Small intestine (tissue), 16 donors: ENCODE measurements around the gene RALGAPB. TPM values are rescaled to one million over a fixed set of nuclear protein-coding genes. Genes with fewer than 3 reads are reported as not detected.

Source experiments
- DNase-seq, 2 donors: peaks; one replicate each; pipeline versions ENCODE4 v3.0.0 to v3.0.0-alpha.2; 2013
- FAIRE-seq: peaks from 2 replicates; lab custom pipeline; 2012; peaks lifted over from hg19 to GRCh38; lab: Jason Lieb, UNC
- H3K27ac ChIP-seq, 3 donors: one replicate each; pipeline ENCODE4 v1.5.1; 2013; ENCODE audit warnings: low read length in 2 of 3, mild to moderate bottlenecking in 2 of 3, control low read depth in 1 of 3, inconsistent platforms in 1 of 3, low read depth in 1 of 3, moderate library complexity in 1 of 3
- H3K27me3 ChIP-seq, 3 donors: one replicate each; pipeline ENCODE4 v1.6.1; 2013; ENCODE audit warnings: low read length in 3 of 3, inconsistent platforms in 1 of 3; ENCODE audit not compliant: control insufficient read depth in 3 of 3, insufficient read depth in 3 of 3
- H3K36me3 ChIP-seq, 3 donors: one replicate each; pipeline ENCODE4 v1.6.1; 2013; ENCODE audit warnings: low read length in 3 of 3, inconsistent platforms in 1 of 3, low read depth in 1 of 3, mild to moderate bottlenecking in 1 of 3, moderate library complexity in 1 of 3; ENCODE audit not compliant: control insufficient read depth in 3 of 3, insufficient read depth in 2 of 3
- H3K4me1 ChIP-seq, 3 donors: one replicate each; pipeline ENCODE4 v1.6.1; 2013; ENCODE audit warnings: low read length in 2 of 3, inconsistent platforms in 1 of 3, low read depth in 1 of 3, mild to moderate bottlenecking in 1 of 3, moderate library complexity in 1 of 3; ENCODE audit not compliant: control insufficient read depth in 3 of 3, insufficient read depth in 2 of 3
- H3K4me3 ChIP-seq, 3 donors: one replicate each; pipeline ENCODE4 v1.5.1; 2013; ENCODE audit warnings: low read length in 3 of 3, control low read depth in 1 of 3, inconsistent platforms in 1 of 3, low read depth in 1 of 3, mild to moderate bottlenecking in 1 of 3, moderate library complexity in 1 of 3
- H3K9me3 ChIP-seq, 2 donors: one replicate each; pipeline ENCODE4 v1.6.1; 2013; ENCODE audit warnings: low read depth in 1 of 2, low read length in 1 of 2; ENCODE audit not compliant: control insufficient read depth in 2 of 2, insufficient read depth in 1 of 2
- WGBS, 3 donors: extraction: QIAGEN DNeasy Blood & Tissue Kit; methylation state at CpG; one replicate each; pipeline ENCODE4 v1.1.7; 2013; 5-methylcytosine and 5-hydroxymethylcytosine counted together
- long read RNA-seq, 10 donors: transcript quantifications; one replicate each; lab custom pipeline, GENCODE V29; 2026
- polyA plus RNA-seq, 4 donors: library from polyadenylated mRNA; stranded (reverse) in 3 of 4; unstranded in 1 of 4; fragments of 200-250 nt in 3 of 4; fragments of 120-200 nt in 1 of 4; gene quantifications; one replicate each; pipeline versions ENCODE4 v1.2.1 to v1.2.3, GENCODE V29; 2013
- donor health status: healthy with polysubstance abuse.
- donor health status: control.
- donor health status: control.
- donor health status: Bipolar disorder and iron deficiency.
- donor health status: healthy.

Gene RALGAPB
- polyA plus RNA-seq = 10 to 100 TPM in 3 of 4 donors, 1 to 10 TPM in 1; 9.9 to 26.0 (median 17.1) TPM
- long read RNA-seq, donor 1, full-length matches to known transcripts = 3 of 3 reads
- long read RNA-seq, donor 1, partial matches to known transcripts = 0 of 3 reads
- long read RNA-seq, donor 1, other reads (novel, unspliced or antisense) = 0 of 3 reads
- long read RNA-seq, donor 2, full-length matches to known transcripts = 3 of 3 reads
- long read RNA-seq, donor 2, partial matches to known transcripts = 0 of 3 reads
- long read RNA-seq, donor 2, other reads (novel, unspliced or antisense) = 0 of 3 reads
- long read RNA-seq, donor 3, partial matches to known transcripts = 8 of 8 reads
- long read RNA-seq, donor 3, other reads (novel, unspliced or antisense) = 0 of 8 reads
- long read RNA-seq, donor 4 = 0 reads
- long read RNA-seq, donor 5 = 0 reads
- long read RNA-seq, donor 6, full-length matches to known transcripts = 1 of 1 reads
- long read RNA-seq, donor 6, partial matches to known transcripts = 0 of 1 reads
- long read RNA-seq, donor 6, other reads (novel, unspliced or antisense) = 0 of 1 reads
- long read RNA-seq, donor 7 = 0 reads
- long read RNA-seq, donor 8 = 0 reads
- long read RNA-seq, donor 9 = 0 reads
- long read RNA-seq, donor 10, full-length matches to known transcripts = 1 of 12 reads
- long read RNA-seq, donor 10, partial matches to known transcripts = 11 of 12 reads
- long read RNA-seq, donor 10, other reads (novel, unspliced or antisense) = 0 of 12 reads

DNA sequence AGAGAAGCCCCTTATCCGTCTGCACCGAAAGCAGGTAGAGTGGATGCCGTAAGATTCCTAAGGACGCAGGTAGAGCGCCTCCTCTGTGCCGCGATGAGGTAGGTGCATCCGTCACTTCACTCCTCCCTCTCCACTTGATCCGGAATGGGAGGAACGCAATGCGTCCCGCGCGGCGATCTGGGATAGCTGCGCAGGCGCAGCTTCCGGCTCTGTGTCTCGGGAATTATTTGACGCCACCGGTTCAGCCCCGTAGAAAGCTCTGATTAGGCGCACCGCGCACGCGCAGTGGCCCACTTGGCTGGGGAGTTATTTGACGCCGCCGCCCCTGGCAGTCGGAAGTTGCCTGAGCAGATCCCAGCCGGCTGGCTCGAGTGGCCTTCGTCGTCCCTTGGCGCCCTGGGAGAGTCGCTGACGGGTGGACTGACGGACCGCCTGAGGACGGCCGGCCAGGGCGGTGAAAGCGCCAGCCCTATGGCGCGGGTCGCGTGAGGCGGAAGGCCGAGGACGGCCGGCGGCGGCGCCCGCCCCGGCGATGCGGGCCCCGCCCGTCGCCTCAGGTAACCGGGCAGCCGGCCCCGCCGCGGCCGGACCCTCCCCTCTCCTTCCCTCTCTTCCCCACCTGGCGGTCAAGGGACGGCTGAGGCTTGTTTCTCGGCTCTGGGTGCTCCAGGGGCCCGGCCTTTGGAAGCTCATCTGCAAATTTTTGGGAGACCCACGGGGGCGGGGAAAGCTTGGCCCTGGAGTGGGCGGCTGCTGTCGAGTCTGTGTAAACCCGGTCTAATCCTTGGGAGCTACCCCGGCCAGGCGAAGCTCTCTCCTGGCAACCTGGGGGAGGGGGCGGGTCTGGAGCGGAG lies at the start of gene RALGAPB:
RALGAPB (plus strand) TSS at position 331 of the 854 bp plus-strand sequence. CDS start 15,590 bp downstream, outside the sequence.
- DNase-seq = peak; percentile 100
- peaks cover 0 to 2% (median 0%) of the 10 kb centered on the region in 3 donors for H3K36me3 ChIP-seq
- FAIRE-seq = no peak
- no peaks in the 10 kb centered on the region for H3K27me3 ChIP-seq
- H3K9me3 ChIP-seq = no peaks in the 10 kb centered on the region
- 0 to 1% (median 1%) methylated on average over 63 to 81 of the region's 81 CpGs for WGBS, 3 donors
- peak within 1 kb of the TSS; percentile 89 to 97 (median 94) for H3K27ac ChIP-seq
- peaks cover 3 to 13% (median 9%) of the 10 kb centered on the region in 3 donors for H3K4me1 ChIP-seq
- H3K4me3 ChIP-seq = peak within 1 kb of the TSS; percentile 80 to 97 (median 94)

DNA sequence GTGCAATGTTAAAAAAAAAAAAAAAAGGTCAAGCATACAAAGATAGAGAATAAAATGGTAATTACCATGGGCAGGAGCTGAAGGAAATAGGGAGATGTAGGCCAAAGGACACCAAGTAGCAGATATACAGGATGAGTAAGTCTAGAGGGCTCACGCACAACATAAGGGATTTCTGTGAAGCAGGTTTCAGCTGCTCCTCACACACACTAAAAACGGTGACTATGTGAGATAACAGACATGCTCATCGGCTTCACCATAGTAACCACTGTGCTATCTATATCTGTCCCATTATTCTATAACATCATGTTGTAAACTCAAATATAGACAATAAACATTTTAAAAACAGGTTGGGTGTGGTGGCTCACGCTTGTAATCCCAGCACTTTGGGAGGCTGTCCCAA lies 49.1 kb upstream of the RALGAPB start:
- H3K36me3 ChIP-seq = peaks cover 41 to 91% (median 48%) of the 10 kb centered on the region in 3 donors
- no peak overlapping the region for H3K4me3 ChIP-seq

DNA sequence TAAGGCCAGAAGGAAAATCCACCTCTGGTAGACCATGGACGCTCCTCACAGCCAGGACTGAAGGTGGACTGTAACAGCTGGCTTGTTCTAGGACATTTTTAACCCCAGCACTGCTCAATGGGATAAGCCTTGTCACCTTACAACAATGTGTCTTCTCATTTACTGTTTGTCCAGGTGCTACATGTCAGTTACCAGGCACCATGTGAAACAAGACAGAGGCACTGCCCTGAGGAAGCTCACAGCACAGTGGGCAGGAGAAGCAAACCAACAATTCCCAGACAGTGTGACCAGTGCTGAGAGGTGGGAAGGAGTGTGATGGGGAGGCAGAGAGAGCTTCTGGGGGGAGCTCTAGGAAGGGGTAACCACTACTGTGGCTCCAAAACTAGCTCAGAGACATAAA lies 48.2 kb upstream of the RALGAPB start:
- Histone ChIP-seq H3K4me3 (no peak overlapping the region), H3K27ac (no peak overlapping the region), H3K27me3 (no peaks in the 10 kb centered on the region), H3K9me3 (no peaks in the 10 kb centered on the region), H3K36me3 (peaks cover 48 to 91% (median 52%) of the 10 kb centered on the region in 3 donors), H3K4me1 (no peaks in the 10 kb centered on the region)
- 88 to 97% (median 96%) methylated on average over 1 of the region's 1 CpG for WGBS, 3 donors
- DNase-seq = no peak
- no peak for FAIRE-seq

More for the DNA sequence above, 49.1 kb upstream of the RALGAPB start:
- Histone ChIP-seq H3K27ac (no peak overlapping the region), H3K4me1 (no peaks in the 10 kb centered on the region), H3K27me3 (no peaks in the 10 kb centered on the region), H3K9me3 (no peaks in the 10 kb centered on the region)
- FAIRE-seq (no peak), DNase-seq (no peak)
- 68 to 80% (median 71%) methylated on average over 4 of the region's 4 CpGs for WGBS, 3 donors

DNA sequence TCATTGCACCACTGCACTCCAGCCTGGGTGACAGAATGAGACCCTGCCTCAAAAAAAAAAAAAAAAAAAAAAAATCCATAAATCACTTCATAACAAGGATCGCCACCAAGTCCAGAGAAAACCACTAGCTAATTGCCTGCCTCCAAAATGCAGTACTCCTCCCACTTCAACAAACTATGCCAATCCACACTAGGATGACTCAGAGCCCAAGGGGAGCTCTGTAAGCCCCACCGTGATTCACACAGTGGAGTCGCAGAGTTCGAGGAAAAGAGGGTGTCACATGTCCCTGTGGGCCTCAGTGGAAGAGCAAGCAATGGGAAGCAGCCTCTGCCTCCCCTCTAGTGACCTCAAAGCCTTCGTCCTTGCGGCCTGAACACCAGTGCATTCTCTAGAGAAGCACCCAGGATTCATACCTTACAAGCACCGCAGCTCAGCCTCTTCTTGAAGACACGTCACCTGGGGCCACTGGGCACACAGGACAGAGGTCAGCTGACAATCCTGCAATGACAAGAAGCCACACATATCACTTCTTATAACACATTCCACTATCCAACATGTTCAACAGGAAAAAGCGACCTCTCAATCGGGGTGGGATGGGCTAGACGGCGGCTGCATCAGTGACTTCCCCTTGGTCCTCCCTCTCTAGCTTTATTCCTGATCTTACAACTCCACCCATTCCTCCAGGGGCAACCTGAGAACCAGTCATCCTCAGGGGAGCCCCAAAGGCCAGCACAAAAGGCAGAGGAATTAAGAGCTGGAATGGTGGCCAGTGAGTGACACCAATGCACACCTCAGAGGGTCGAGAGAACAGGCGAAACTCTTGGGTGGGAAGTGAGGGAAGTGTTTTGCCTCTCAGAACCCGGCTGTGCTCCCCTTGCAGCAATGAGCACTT lies 46.4 kb upstream of the RALGAPB start:
- H3K27ac ChIP-seq = no peak overlapping the region
- no peaks in the 10 kb centered on the region for H3K4me1 ChIP-seq
- FAIRE-seq (no peak), DNase-seq (no peak)
- peaks cover 41 to 92% (median 55%) of the 10 kb centered on the region in 3 donors for H3K36me3 ChIP-seq
- no peaks in the 10 kb centered on the region for H3K27me3 ChIP-seq
- peaks cover 0 to under 1% of the 10 kb centered on the region in 2 donors for H3K9me3 ChIP-seq
- 79 to 84% (median 80%) methylated on average over 15 of the region's 15 CpGs for WGBS, 3 donors
- no peak overlapping the region for H3K4me3 ChIP-seq

DNA sequence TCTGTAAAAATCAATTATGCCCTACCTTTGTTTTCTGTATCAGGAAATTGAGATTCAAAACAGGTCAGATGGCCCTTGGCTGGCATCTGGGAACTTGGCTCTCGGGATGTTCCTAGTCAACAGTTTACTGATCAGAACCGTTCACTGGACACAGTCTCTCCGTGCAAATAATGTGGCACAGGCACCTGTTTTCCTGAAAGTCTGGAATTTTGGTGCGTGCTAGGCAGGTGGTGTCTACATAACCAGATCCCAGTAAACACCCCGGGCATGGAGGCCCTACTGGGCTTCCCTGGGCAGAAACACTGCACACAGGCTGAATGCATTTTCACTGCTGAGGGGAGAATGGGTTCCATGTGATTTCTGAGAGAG lies 45.0 kb upstream of the RALGAPB start:
- no peak for DNase-seq
- no peak for FAIRE-seq
- Histone ChIP-seq H3K4me1 (no peaks in the 10 kb centered on the region), H3K4me3 (no peak overlapping the region), H3K36me3 (peaks cover 35 to 94% (median 49%) of the 10 kb centered on the region in 3 donors), H3K27me3 (no peaks in the 10 kb centered on the region), H3K27ac (no peak overlapping the region), H3K9me3 (peaks cover 0 to 13% of the 10 kb centered on the region in 2 donors)
- WGBS, 3 donors = 74 to 83% (median 82%) methylated on average over 5 of the region's 5 CpGs

DNA sequence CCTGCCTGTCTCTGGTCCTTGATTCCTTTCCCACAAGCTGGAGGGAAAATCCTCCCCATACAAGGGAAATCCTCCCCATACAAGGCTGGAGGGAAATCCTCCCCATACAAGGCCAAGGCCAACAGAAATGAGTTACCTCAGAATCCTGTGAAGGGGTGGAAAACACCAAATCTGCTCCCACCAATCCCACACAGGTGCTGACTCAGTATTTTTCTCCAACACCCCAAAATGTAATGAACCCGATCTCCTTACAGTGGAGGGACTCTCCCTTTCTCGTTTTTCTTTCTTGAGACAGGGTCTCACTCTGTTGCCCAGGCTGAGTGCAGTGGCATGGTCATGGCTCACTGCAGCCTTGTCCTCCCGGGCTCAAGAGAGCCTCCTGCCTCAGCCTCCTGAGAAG lies 43.8 kb upstream of the RALGAPB start:
- FAIRE-seq (no peak), DNase-seq (no peak)
- H3K27me3 ChIP-seq = no peaks in the 10 kb centered on the region
- no peak overlapping the region for H3K4me3 ChIP-seq
- 81 to 94% (median 83%) methylated on average over 3 of the region's 3 CpGs for WGBS, 3 donors
- peaks cover 0 to 1% (median 0%) of the 10 kb centered on the region in 3 donors for H3K4me1 ChIP-seq
- H3K27ac ChIP-seq = no peak overlapping the region
- peaks cover 35 to 98% (median 49%) of the 10 kb centered on the region in 3 donors for H3K36me3 ChIP-seq
- H3K9me3 ChIP-seq = peaks cover 0 to 13% of the 10 kb centered on the region in 2 donors

DNA sequence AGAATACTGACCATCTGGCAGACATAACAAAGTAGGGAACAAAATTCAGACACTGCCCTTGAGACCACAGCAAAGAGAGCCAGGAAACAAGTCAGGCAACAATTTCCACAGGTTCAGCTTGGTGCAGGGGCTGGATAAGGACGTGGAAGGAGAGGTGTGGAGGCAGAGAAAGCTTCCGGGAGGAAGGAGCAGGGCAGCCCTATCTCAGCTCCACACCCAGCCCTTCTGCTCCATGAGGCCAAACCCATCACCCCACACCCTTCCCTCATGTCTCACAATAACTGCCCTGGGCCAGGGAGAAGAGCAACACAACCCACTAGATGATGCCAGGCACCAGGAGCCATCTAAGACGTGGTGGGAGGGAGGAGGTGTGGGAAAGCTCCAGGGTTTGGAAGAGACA lies 43.3 kb upstream of the RALGAPB start:
- Histone ChIP-seq H3K4me3 (no peak overlapping the region), H3K36me3 (peaks cover 34 to 98% (median 49%) of the 10 kb centered on the region in 3 donors), H3K4me1 (peaks cover 0 to 6% (median 0%) of the 10 kb centered on the region in 3 donors), H3K27ac (no peak overlapping the region), H3K9me3 (peaks cover 0 to 13% of the 10 kb centered on the region in 2 donors), H3K27me3 (no peaks in the 10 kb centered on the region)
- WGBS, 3 donors = 68 to 83% (median 77%) methylated on average over 3 of the region's 3 CpGs
- no peak for DNase-seq
- FAIRE-seq = no peak
